Activated T-cell treated with anti-CD3 and anti-CD28 coated beads, Interleukin-2, amount 50 U/mL, for 4 hours (primary cell): ENCODE data around the gene OR5K4. TPM values are rescaled to one million over a fixed set of nuclear protein-coding genes. Genes with fewer than 3 reads are reported as not detected.

Experiments
- ATAC-seq, 2 donors: fragments of 200-7000 bp; cut with Tn5 transposase; one replicate each; pipeline ENCODE4 v1.10.0; 2021
- DNase-seq: peaks from one replicate; pipeline ENCODE4 v3.0.0-alpha.2; 2020
- H3K27me3 Mint-ChIP-seq: one replicate; pipeline ENCODE4 v1.8.0; 2021; ENCODE audit warnings: low read depth, mixed read lengths
- H3K36me3 Mint-ChIP-seq: one replicate; pipeline ENCODE4 v1.8.0; 2022; ENCODE audit warnings: mixed read lengths; ENCODE audit not compliant: insufficient read depth
- H3K4me1 Mint-ChIP-seq: one replicate; pipeline ENCODE4 v1.8.0; 2021; ENCODE audit warnings: low read depth, mixed read lengths
- H3K4me3 Mint-ChIP-seq: one replicate; pipeline ENCODE4 v1.8.0; 2021; ENCODE audit warnings: mild to moderate bottlenecking, moderate library complexity, mixed read lengths
- H3K9me3 Mint-ChIP-seq: one replicate; pipeline ENCODE4 v1.8.0; 2021; ENCODE audit warnings: mixed read lengths
- total RNA-seq, 3 donors: library from RNA; stranded (reverse); gene quantifications; one replicate each; pipeline ENCODE4 v1.2.1, GENCODE V29; 2021

OR5K4 gene
- not detected for total RNA-seq

GRCh38 chr3:98353554-98353953, at the start of gene OR5K4:
Gene OR5K4 (plus strand): TSS chr3:98353854. CDS start chr3:98353854, 0 bp downstream.
- H3K36me3 Mint-ChIP-seq = peaks cover 1% of the 10 kb centered on the region
- peaks cover 6% of the 10 kb centered on the region for H3K9me3 Mint-ChIP-seq
- no peaks in the 10 kb centered on the region for H3K4me1 Mint-ChIP-seq
- no peak within 1 kb of the TSS for H3K4me3 Mint-ChIP-seq
- DNase-seq = no peak
- H3K27me3 Mint-ChIP-seq = peaks cover 3% of the 10 kb centered on the region
- no peak for ATAC-seq

- H3K36me3 Mint-ChIP-seq = no peaks in the 10 kb centered on the region
- no peak overlapping the region for H3K4me3 Mint-ChIP-seq
- H3K9me3 Mint-ChIP-seq = no peaks in the 10 kb centered on the region
- no peaks in the 10 kb centered on the region for H3K27me3 Mint-ChIP-seq
- DNase-seq (no peak), ATAC-seq (no peak)
- no peaks in the 10 kb centered on the region for H3K4me1 Mint-ChIP-seq
These were observed 31.6 kb upstream of the OR5K4 start for GRCh38 chr3:98322101-98322500.

- H3K4me3 Mint-ChIP-seq = no peak overlapping the region
- no peak for ATAC-seq
- no peaks in the 10 kb centered on the region for H3K4me1 Mint-ChIP-seq
- no peaks in the 10 kb centered on the region for H3K9me3 Mint-ChIP-seq
- no peaks in the 10 kb centered on the region for H3K36me3 Mint-ChIP-seq
- DNase-seq = no peak
- H3K27me3 Mint-ChIP-seq = no peaks in the 10 kb centered on the region
These were observed 31.0 kb upstream of the OR5K4 start for GRCh38 chr3:98322686-98323085.

- DNase-seq = no peak
- H3K4me1 Mint-ChIP-seq = no peaks in the 10 kb centered on the region
- no peaks in the 10 kb centered on the region for H3K27me3 Mint-ChIP-seq
- H3K9me3 Mint-ChIP-seq = no peaks in the 10 kb centered on the region
- no peaks in the 10 kb centered on the region for H3K36me3 Mint-ChIP-seq
- no peak overlapping the region for H3K4me3 Mint-ChIP-seq
- ATAC-seq = no peak
These were observed 30.2 kb upstream of the OR5K4 start for GRCh38 chr3:98323425-98323824.

GRCh38 chr3:98325055-98325454, 28.6 kb upstream of the OR5K4 start:
- no peaks in the 10 kb centered on the region for H3K36me3 Mint-ChIP-seq
- peaks cover 3% of the 10 kb centered on the region for H3K27me3 Mint-ChIP-seq

GRCh38 chr3:98326105-98326893, 27.4 kb upstream of the OR5K4 start:
- Mint-ChIP-seq H3K4me3 (no peak overlapping the region), H3K4me1 (no peaks in the 10 kb centered on the region), H3K27me3 (peaks cover 8% of the 10 kb centered on the region), H3K36me3 (no peaks in the 10 kb centered on the region), H3K9me3 (no peaks in the 10 kb centered on the region)
- no peak for ATAC-seq
- DNase-seq = no peak

More at GRCh38 chr3:98325055-98325454, 28.6 kb upstream of the OR5K4 start:
- no peaks in the 10 kb centered on the region for H3K4me1 Mint-ChIP-seq
- no peak overlapping the region for H3K4me3 Mint-ChIP-seq
- no peaks in the 10 kb centered on the region for H3K9me3 Mint-ChIP-seq
- no peak for ATAC-seq
- DNase-seq = no peak

- Mint-ChIP-seq H3K27me3 (peaks cover 10% of the 10 kb centered on the region), H3K9me3 (no peaks in the 10 kb centered on the region), H3K4me3 (no peak overlapping the region), H3K4me1 (no peaks in the 10 kb centered on the region), H3K36me3 (no peaks in the 10 kb centered on the region)
- no peak for ATAC-seq
- DNase-seq = no peak
These were observed 26.7 kb upstream of the OR5K4 start for GRCh38 chr3:98326945-98327344.

- H3K36me3 Mint-ChIP-seq = no peaks in the 10 kb centered on the region
- H3K9me3 Mint-ChIP-seq = no peaks in the 10 kb centered on the region
- no peaks in the 10 kb centered on the region for H3K4me1 Mint-ChIP-seq
- no peak for DNase-seq
- peak in 1 of 2 donors; percentile 28 for ATAC-seq
- H3K27me3 Mint-ChIP-seq = peaks cover 13% of the 10 kb centered on the region
- H3K4me3 Mint-ChIP-seq = no peak overlapping the region
These were observed 24.7 kb upstream of the OR5K4 start for GRCh38 chr3:98328933-98329332.

GRCh38 chr3:98329392-98330124, 24.1 kb upstream of the OR5K4 start:
- Mint-ChIP-seq H3K4me3 (no peak overlapping the region), H3K27me3 (peaks cover 13% of the 10 kb centered on the region), H3K4me1 (no peaks in the 10 kb centered on the region), H3K36me3 (no peaks in the 10 kb centered on the region), H3K9me3 (no peaks in the 10 kb centered on the region)
- ATAC-seq = peak; percentile 69 to 86
- peak; percentile 9 for DNase-seq

GRCh38 chr3:98331329-98331728, 22.3 kb upstream of the OR5K4 start:
- no peaks in the 10 kb centered on the region for H3K4me1 Mint-ChIP-seq
- no peak overlapping the region for H3K4me3 Mint-ChIP-seq
- DNase-seq (no peak), ATAC-seq (no peak)
- H3K27me3 Mint-ChIP-seq = peaks cover 20% of the 10 kb centered on the region
- no peaks in the 10 kb centered on the region for H3K36me3 Mint-ChIP-seq
- H3K9me3 Mint-ChIP-seq = no peaks in the 10 kb centered on the region

GRCh38 chr3:98333989-98334606, 19.6 kb upstream of the OR5K4 start:
- DNase-seq (no peak), ATAC-seq (peak in 1 of 2 donors; percentile 65)
- Mint-ChIP-seq H3K27me3 (peaks cover 21% of the 10 kb centered on the region), H3K36me3 (no peaks in the 10 kb centered on the region), H3K9me3 (no peaks in the 10 kb centered on the region), H3K4me3 (no peak overlapping the region), H3K4me1 (no peaks in the 10 kb centered on the region)

GRCh38 chr3:98339031-98339430, 14.6 kb upstream of the OR5K4 start:
- ATAC-seq (no peak), DNase-seq (no peak)
- Mint-ChIP-seq H3K4me3 (no peak overlapping the region), H3K4me1 (no peaks in the 10 kb centered on the region), H3K27me3 (peaks cover 8% of the 10 kb centered on the region), H3K9me3 (no peaks in the 10 kb centered on the region), H3K36me3 (no peaks in the 10 kb centered on the region)

- no peaks in the 10 kb centered on the region for H3K4me1 Mint-ChIP-seq
- DNase-seq = no peak
- no peak for ATAC-seq
- no peaks in the 10 kb centered on the region for H3K36me3 Mint-ChIP-seq
- no peak overlapping the region for H3K4me3 Mint-ChIP-seq
- H3K9me3 Mint-ChIP-seq = no peaks in the 10 kb centered on the region
- peaks cover 5% of the 10 kb centered on the region for H3K27me3 Mint-ChIP-seq
These were observed 11.9 kb upstream of the OR5K4 start for GRCh38 chr3:98341758-98342157.

- ATAC-seq (no peak), DNase-seq (no peak)
- H3K4me3 Mint-ChIP-seq = no peak overlapping the region
- H3K4me1 Mint-ChIP-seq = no peaks in the 10 kb centered on the region
- H3K9me3 Mint-ChIP-seq = no peaks in the 10 kb centered on the region
- H3K27me3 Mint-ChIP-seq = peaks cover 8% of the 10 kb centered on the region
- no peaks in the 10 kb centered on the region for H3K36me3 Mint-ChIP-seq
These were observed 9.8 kb upstream of the OR5K4 start for GRCh38 chr3:98343647-98344507.
